NOMO-1 treated with DMSO at 0.1 percent for 48 hours (cell line): Measurements from ENCODE around the gene ARMH3.

Experiments used
- DNase-seq: peaks from one replicate; lab custom pipeline; 2025; ENCODE audit not compliant: unreplicated experiment; lab: John Stamatoyannopoulos, UW

Gene ARMH3

GRCh38 chr10:102055647-102056419 is at the start of gene ARMH3:
TSS of gene ARMH3 (minus strand) at chr10:102056173. CDS start at chr10:102040114, 16,059 bp downstream.
- DNase-seq, result peak; percentile 96

DNA sequence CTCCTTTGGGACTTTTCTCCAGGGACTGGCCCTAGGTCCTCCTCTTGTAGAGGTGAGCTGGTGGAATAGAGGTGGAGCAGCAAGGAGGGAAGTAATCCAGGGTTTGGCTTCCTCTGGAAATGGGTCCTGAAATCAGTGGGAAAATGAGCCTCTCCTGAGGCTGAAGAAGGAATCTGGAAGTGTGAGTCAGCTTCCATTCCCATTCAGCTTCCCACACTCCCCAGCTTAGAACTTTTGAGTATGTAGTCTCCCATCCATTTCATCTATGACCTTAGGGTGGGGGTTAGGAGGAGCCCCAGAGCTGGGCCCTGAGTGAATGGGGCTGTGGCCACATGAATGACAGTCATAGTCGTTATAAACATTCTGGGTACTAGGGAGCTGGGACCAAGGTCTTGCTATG is 46.4 kb upstream of the ARMH3 start:
- no peak for DNase-seq

- no peak for DNase-seq
Observed at GRCh38 chr10:102101152-102101551, 45.2 kb upstream of the ARMH3 start.

DNA sequence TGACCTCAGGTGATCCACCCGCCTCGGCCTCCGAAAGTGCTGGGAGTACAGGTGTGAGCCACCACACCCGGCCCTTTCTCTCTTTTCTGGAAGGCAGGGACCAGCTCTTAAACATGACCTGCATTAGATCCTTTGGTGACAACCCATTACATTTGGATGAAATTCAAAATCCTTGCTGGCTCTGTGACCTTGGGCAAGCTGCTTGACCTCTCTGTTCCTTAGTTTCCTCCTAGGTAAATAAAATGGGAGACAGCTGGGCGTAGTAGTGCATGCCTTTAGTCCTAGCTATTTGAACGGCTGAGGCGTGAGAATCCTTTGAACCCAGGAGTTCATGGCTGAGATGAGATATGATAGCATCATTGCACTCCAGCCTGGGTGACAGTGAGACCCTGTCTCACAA is 40.5 kb upstream of the ARMH3 start:
- DNase-seq, result no peak

GRCh38 chr10:102090772-102091171 is 34.8 kb upstream of the ARMH3 start:
- DNase-seq, result no peak

GRCh38 chr10:102086196-102086595 is 30.2 kb upstream of the ARMH3 start:
- no peak for DNase-seq

DNA sequence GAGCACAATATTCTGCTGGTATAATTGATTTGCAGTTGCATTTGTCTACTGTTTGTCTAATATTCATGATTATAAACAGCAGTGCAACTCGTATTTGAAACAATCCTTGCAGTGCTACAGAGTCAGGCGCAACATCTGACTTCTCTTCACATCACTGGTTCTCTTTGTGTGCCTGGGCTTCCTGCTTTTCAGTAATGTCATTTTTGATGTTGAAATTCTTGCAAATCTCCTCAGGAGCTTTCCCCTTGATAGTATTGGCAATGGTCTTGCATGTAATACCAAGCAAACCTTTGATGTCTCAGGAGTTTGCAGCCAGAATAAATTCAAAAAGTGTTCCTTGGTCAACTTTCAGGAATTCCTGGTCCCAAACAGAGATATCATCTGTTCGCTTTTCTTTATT is 29.4 kb upstream of the ARMH3 start:
- peak; percentile 50 for DNase-seq

DNA sequence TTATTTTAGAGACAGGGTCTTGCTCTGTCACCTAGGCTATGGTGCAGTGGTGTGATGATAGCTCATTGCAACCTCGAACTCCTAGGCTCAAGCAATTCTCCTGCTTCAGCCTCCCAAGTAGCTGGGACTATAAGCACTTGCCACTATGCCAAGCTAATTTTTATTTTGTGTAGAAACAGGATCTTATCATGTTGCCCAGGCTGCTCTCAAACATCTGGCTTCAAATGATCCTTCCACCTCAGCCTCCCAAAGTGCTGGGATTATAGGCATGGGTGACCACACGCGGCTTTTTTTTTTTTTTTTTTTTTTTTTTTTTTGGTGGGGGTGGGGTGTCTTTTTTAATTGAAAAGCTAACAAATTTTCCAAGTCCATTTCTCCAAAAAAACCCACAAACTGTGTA is 27.6 kb upstream of the ARMH3 start:
- no peak for DNase-seq

GRCh38 chr10:102072673-102073527 is 16.9 kb upstream of the ARMH3 start:
- peak; percentile 67 for DNase-seq

- DNase-seq, result no peak
Observed at GRCh38 chr10:102069071-102069470, 13.1 kb upstream of the ARMH3 start.

DNA sequence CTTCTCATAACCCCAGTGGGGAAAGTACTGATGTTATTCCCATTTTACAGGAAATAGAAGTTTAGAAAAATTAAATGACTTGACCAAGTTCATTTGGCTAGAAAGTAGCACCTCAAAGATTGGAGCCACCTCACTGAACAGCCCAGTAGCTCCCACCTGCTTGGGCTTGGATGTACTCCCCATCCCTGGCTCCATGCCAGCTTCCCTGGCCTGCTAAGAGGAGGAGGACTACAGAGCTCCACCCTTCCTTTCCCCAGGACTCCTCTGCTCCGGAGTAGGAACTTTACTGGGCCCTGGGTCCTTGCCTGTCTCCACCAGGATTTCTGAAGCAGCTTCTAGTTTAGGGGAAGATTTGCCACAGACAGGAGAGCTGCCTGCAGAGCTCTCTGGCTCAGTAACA is 12.2 kb upstream of the ARMH3 start:
- DNase-seq, result no peak

DNA sequence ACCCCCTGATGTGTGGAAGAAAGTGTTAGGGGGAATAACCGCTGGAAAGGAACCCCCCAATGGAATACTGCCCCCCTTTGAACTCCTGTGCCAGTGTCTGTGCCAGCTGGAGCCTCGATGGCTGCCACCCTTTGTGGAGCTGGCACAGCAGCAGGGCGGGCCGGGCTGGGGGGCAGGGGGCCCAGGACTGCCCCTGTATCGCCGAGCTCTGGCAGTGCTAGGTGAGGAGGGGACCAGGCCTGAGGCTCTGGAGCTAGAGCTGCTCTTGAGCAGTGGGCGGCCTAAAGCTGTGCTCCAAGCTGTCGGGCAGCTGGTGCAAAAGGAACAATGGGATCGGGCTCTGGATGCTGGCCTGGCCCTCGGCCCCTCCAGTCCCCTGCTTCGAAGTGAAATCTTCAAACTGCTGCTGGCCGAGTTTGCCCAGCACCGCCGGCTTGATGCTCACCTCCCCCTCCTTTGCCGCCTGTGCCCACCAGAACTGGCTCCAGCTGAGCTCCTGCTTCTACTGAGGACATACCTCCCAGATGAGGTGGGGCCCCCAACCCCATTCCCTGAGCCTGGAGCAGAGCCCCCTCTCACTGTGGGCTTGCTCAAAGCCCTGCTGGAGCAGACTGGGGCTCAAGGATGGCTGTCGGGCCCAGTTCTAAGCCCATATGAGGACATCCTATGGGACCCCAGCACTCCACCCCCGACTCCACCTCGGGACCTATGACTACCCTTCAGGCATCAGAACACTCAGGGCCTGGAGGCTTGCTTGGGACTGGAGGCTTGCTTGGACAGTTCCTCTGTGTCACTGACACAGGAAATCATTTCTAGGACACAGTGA is 11.3 kb upstream of the ARMH3 start:
- no peak for DNase-seq

DNA sequence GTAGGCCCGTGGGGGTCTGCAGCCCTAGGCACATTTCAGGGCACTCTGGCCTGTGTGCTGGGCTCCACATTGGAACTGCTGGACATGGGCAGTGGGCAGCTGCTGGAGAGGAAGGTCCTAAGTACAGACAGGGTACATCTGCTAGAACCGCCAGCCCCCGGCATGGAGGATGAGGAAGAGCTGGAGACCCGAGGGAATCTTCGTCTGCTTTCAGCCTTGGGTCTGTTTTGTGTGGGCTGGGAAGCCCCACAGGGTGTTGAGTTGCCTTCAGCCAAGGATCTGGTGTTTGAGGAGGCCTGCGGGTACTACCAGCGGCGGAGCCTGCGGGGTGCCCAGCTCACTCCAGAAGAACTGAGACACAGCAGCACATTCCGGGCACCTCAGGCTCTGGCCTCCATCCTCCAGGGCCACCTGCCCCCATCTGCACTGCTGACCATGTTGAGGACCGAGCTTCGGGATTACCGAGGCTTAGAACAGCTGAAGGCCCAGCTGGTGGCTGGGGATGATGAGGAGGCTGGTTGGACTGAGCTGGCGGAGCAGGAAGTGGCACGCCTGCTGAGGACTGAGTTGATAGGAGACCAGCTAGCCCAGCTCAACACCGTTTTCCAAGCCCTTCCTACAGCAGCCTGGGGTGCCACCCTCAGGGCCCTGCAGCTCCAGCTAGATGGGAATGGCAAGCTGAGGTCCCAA is 10.6 kb upstream of the ARMH3 start:
- no peak for DNase-seq

- no peak for DNase-seq
Observed at GRCh38 chr10:102065561-102066398, 9.8 kb upstream of the ARMH3 start.

DNA sequence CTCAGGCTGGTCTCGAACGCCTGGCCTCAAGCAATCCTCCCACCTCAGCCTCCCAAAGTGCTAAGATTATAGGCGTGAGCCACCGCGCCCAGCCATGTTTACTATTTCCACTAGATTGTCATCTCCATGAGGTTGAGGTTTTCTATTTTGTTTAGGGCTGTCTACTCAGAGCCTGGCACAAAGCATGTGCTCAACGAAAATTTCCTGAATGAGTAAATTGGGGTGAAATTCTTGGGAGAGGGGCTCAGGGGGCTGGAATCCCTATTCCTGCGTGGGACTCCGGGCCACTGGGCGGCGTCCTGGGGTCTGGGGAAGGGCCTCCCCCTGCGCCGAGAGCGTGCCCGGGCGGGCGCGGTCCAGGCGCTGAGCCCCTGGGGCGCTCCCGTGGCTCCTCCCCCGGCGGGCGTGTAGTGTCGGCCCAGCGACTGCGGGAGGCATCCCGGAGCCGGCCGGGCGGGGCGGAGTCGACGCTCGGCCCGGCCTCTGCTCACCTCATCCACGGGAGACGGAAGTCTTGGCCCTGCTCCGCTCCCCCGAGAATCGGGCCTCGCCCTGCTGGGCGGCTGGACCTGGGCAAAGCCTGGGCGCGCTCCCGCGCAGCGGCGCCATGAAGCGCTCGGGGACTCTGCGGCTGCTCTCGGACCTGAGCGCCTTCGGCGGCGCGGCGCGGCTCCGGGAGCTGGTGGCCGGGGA is 9.0 kb upstream of the ARMH3 start, which contains the start of gene HPS6:
Gene HPS6 (plus strand): TSS at position 482 of the 693 bp plus-strand sequence. CDS start 126 bp downstream, at position 608.
- peak; percentile 93 for DNase-seq

GRCh38 chr10:102064503-102064867 is 8.5 kb upstream of the ARMH3 start:
- no peak for DNase-seq

DNA sequence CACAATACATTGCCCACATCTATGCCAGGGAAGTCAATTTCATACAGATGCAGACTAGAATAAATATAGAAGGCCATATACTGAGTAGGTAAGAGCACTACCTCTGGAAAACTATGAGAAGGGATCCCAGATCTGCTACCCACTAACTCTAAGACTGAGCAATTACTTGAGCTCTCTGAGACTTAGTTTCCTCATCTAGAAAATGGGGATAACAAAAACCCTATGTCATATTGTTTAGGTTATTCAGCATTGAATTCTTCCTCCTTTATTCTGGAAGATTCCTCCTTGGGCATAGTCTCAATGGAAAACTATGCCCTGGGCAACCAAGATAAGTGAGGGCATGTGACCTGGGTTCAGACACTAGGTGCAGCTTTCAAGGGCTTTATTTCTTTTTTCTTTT is 4.0 kb upstream of the ARMH3 start:
- DNase-seq, result no peak

GRCh38 chr10:102054881-102055646 is 909 bp downstream of the ARMH3 start:
- DNase-seq, result peak; percentile 46
